ENCODE measurements around the gene VPS26B.

GRCh38 chr11:134289789-134290188, 65.3 kb downstream of the VPS26B start:
- TF ChIP-seq CTCF (IDR thresholded peaks at IDR 0.05): no peak
- TF ChIP-seq POLR2A (IDR thresholded peaks at IDR 0.05): no peak
